Heart left ventricle (tissue), 16 donors: Measurements from ENCODE around the gene SMAGP. TPM values are rescaled to one million over a fixed set of nuclear protein-coding genes. Genes with fewer than 3 reads are reported as not detected.

ENCODE experiments used
- ATAC-seq, 4 donors: fragments of 200-7000 bp; cut with Tn5 transposase; one replicate each; pipeline ENCODE4 v1.9.1; 2020 to 2022; ENCODE audit warnings: moderate library complexity in 4 of 4, mild to moderate bottlenecking in 3 of 4, moderate number of reproducible peaks in 1 of 4
- DNase-seq, 5 donors: peaks; one replicate each; pipeline ENCODE4 v3.0.0-alpha.2; 2020
- H3K27ac ChIP-seq, 12 donors: fragments of 200-600 bp; sonication (generic) in 4 of 12; one replicate each; pipeline versions ENCODE4 v1.5.0 to v1.8.0; 2016 to 2022; ENCODE audit warnings: mild to moderate bottlenecking in 2 of 12
- H3K27me3 ChIP-seq, 9 donors: fragments of 200-600 bp; sonication (generic) in 2 of 9; one replicate each; pipeline versions ENCODE4 v1.5.1 to v1.8.0; 2016 to 2022; ENCODE audit warnings: mild to moderate bottlenecking in 3 of 9
- H3K36me3 ChIP-seq, 9 donors: fragments of 200-600 bp; sonication (generic) in 2 of 9; one replicate each; pipeline versions ENCODE4 v1.5.0 to v1.8.0; 2018 to 2022; ENCODE audit warnings: mild to moderate bottlenecking in 2 of 9
- H3K4me1 ChIP-seq, 12 donors: fragments of 200-600 bp; sonication (generic) in 4 of 12; one replicate each; pipeline versions ENCODE4 v1.5.0 to v1.8.0; 2016 to 2022; ENCODE audit warnings: mild to moderate bottlenecking in 3 of 12
- H3K4me3 ChIP-seq, 12 donors: fragments of 200-600 bp; sonication (generic) in 4 of 12; one replicate each; pipeline versions ENCODE4 v1.5.0 to v1.8.0; 2017 to 2022; ENCODE audit warnings: mild to moderate bottlenecking in 9 of 12, moderate library complexity in 4 of 12
- H3K9me3 ChIP-seq, 12 donors: fragments of 200-600 bp; sonication (generic) in 4 of 12; one replicate each; pipeline versions ENCODE4 v1.5.0 to v1.8.0; 2016 to 2022; ENCODE audit warnings: mild to moderate bottlenecking in 1 of 12
- CTCF ChIP-seq, 12 donors: fragments of 200-600 bp; sonication (generic) in 4 of 12; IDR thresholded peaks; one replicate each; pipeline versions ENCODE4 v1.5.0 to v1.8.0; 2018 to 2022; ENCODE audit warnings: antibody characterized with exemption in 12 of 12, mild to moderate bottlenecking in 5 of 12
- POLR2A ChIP-seq, 2 donors: fragments of 450-650 bp; IDR thresholded peaks; one replicate each; pipeline ENCODE4 v1.6.1; 2017; ENCODE audit warnings: antibody characterized with exemption in 2 of 2, mild to moderate bottlenecking in 2 of 2, moderate library complexity in 2 of 2
- WGBS, 4 donors: extraction: QIAGEN DNeasy Blood & Tissue Kit in 2 of 4; methylation state at CpG; one replicate each; pipeline versions ENCODE4 v1.1.5 to v1.1.7; 2013 to 2018; 5-methylcytosine and 5-hydroxymethylcytosine counted together
- intact Hi-C, 10 donors: fragments of 100-400 bp; cut with DNase I; formaldehyde crosslinking; loops; one replicate each; pipeline versions ENCODE4 v1.11.1 to v1.14.2; 2022
- polyA plus RNA-seq, 2 donors: library from polyadenylated mRNA; stranded (reverse); fragments of 200-250 nt; gene quantifications; one replicate each; pipeline ENCODE4 v1.2.3, GENCODE V29; 2013
- total RNA-seq, 9 donors: library from RNA; depleted of rRNA in 2 of 9; stranded (reverse); fragments of >200 nt in 2 of 9; fragmentation: NEBNext Ultra II Directional in 3 of 9; extraction: Animal tissue kit (Norgen Biotek cat#: 25700) in 3 of 9; gene quantifications; one replicate each; pipeline versions ENCODE4 v1.1.0 to v1.2.4, GENCODE V29; 2016 to 2023
- donor health status: ischemic (EF 13 %, LVEDD 7.1; RV severe dilation, severe dysfunction).
- donor health status: healthy with polysubstance abuse.
- donor health status: DM: no; HTN: yes; CAD: no.
- donor health status: DM: no; HTN: no; CAD: no.
- donor health status: ischemic (EF 25% LVEDD 6.9; RV normal size, moderate dysfunction).
- donor health status: ischemic (EF 25% LVEDD 5.7; RV mildly dilated, moderate dysfunction).
- donor health status: healthy.
- donor health status: DM: yes; HTN: yes; CAD: no.
- donor health status: ischemic (EF 35%, LVEDD 5.7; RV mildly dilated, moderate dysfunction).
- donor health status: nonischemic (EF 11% LVEDD 7.7; RV severe dilation, severe dysfunction).
- donor health status: DM: yes; HTN: yes; CAD: no.
- donor health status: PGD.
- donor health status: ischemic (EF 29% LVEDD 5.4; RV normal size, mild dysfunction).
- donor health status: nonischemic (EF 23%, LVEDD 6.1; RV moderate dilation, normal function).

SMAGP gene
- total and polyA plus RNA-seq, 11 donors, result 2.0 to 8.4 (median 3.7) TPM

DNA sequence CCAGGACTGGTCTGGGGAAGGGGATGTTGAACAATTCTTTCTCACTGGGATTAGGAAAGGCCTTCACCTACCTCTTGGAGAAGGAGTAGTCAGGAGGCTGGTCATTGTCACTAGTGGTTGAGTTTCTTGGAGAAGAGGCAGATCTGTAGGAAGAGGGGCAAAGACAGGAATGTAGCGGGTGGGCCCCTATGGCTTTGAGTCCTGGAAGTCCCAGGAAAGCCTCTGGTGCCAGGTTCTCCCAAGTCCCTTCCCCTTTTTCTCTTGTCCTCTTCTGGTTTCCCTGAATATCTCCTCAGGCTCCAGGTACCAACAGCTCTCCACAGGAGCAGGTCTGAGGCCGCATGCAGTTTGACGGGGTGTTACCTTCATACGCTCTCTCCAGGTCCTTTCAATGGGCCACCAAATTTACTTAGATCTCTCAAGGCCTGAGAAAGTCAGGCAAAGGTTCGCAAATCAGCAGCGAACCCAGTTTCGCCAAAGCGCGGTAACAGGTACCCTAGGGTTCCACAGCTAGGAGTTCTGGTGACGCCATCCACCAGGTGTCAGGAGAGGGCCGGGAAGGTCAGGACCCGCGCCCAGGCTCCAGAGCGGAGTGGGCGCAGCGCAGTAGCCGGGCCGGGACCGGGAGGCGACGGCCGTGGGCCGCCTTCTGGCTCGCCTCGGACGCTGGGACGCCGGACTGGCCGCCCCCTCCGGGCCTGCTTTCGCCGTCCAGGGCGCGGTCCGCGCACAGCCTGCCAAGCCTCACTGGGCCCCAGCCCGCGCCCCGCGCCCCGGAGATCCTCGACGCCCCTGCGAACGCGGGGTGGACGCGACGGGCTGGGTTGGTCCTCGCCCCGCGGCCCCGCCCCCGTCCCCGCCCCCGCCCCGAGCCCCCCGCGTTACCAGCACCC is 795 bp downstream of the SMAGP start:
- ATAC-seq, result peak; percentile 40 to 71 (median 66)
- peaks cover 0 to 9% (median 0%) of the 10 kb centered on the region in 9 donors for H3K27me3 ChIP-seq
- peaks cover 0 to 20% (median 3%) of the 10 kb centered on the region in 12 donors for H3K4me1 ChIP-seq
- TF ChIP-seq POLR2A (IDR thresholded peaks at IDR 0.05), result no peak
- TF ChIP-seq CTCF (IDR thresholded peaks at IDR 0.05), result peak in 10 of 12 donors; percentile 24 to 52 (median 37)
- no peaks in the 10 kb centered on the region for H3K9me3 ChIP-seq
- intact Hi-C loops, result loop anchor here in 7 of 10 donors (1.0 to 10.0 kb wide), 6 partner anchors 27 to 75 kb away; partner anchors contain the start of genes CELA1 (in 1 of the 7) and POU6F1 (in 1 of the 7)
- peak overlapping the region; percentile 6 to 87 (median 80) for H3K27ac ChIP-seq
- peak; percentile 34 to 72 (median 44) for DNase-seq
- H3K4me3 ChIP-seq, result peak overlapping the region; percentile 55 to 86 (median 72)
- WGBS, 4 donors, result 9 to 38% (median 10%) methylated on average over 17 to 59 of the region's 59 CpGs
- H3K36me3 ChIP-seq, result no peaks in the 10 kb centered on the region

GRCh38 chr12:51265024-51265423 is 5.2 kb downstream of the SMAGP start:
- TF ChIP-seq CTCF (IDR thresholded peaks at IDR 0.05) (no peak), POLR2A (IDR thresholded peaks at IDR 0.05) (no peak)
- ATAC-seq, result no peak
- intact Hi-C loops, result loop anchor here in 2 of 10 donors (5.0 kb wide), 1 partner anchor 77 kb away; no protein-coding TSS in a partner anchor

DNA sequence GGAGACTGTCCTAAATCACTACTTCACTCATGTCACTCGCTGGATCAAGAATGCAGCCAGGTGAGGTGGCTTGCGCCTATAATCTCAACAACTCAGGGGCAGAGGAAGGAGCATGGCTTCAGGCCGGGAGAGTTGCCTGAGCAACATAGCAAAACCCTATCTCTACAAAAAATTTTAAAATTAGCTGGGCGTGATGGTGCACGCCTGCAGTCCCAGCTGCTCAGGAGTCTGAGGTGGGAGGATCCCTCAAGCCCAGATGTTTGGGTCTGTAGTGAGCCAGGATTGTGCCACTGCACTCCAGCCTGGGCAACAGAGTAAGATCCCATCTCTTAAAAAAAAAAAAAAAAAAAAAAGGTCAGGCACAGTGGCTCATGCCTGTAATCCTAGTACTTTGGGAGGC is 5.9 kb downstream of the SMAGP start:
- H3K4me3 ChIP-seq, result no peak overlapping the region
- H3K9me3 ChIP-seq, result no peaks in the 10 kb centered on the region
- no peak for DNase-seq
- H3K36me3 ChIP-seq, result no peaks in the 10 kb centered on the region
- H3K4me1 ChIP-seq, result peaks cover 0 to 5% (median 0%) of the 10 kb centered on the region in 12 donors
- H3K27ac ChIP-seq, result no peak overlapping the region
- no peak for ATAC-seq
- intact Hi-C loops, result no loop called here
- no peak for TF ChIP-seq POLR2A (IDR thresholded peaks at IDR 0.05)
- TF ChIP-seq CTCF (IDR thresholded peaks at IDR 0.05), result no peak
- 94 to 96% (median 95%) methylated on average over 5 of the region's 5 CpGs for WGBS, 4 donors
- no peaks in the 10 kb centered on the region for H3K27me3 ChIP-seq

More at GRCh38 chr12:51265024-51265423, 5.2 kb downstream of the SMAGP start:
- Histone ChIP-seq H3K36me3 (no peaks in the 10 kb centered on the region), H3K27ac (no peak overlapping the region), H3K9me3 (no peaks in the 10 kb centered on the region), H3K4me3 (no peak overlapping the region), H3K27me3 (no peaks in the 10 kb centered on the region), H3K4me1 (peaks cover 0 to 8% (median 0%) of the 10 kb centered on the region in 12 donors)
- DNase-seq, result no peak

DNA sequence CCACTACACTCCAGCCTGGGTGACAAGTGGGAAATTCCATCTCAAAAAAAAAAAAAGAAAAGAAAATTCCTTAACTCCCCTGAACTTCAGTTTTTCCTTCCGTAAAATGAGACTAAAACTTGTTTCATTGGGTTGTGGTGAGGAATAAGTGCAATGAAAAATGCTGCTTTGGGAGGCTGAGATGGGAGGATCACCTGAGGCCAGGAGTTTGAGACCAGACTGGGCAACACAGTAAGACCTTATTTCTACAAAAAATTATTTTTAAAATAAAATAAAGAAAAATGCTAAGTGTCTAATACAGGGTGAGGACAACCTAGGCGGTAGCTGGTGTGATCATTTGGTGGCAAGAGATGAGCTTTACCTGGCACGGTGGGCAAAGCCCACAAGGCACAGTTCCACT is 6.9 kb downstream of the SMAGP start:
- WGBS, 4 donors, result 95 to 100% (median 97%) methylated on average over 3 of the region's 3 CpGs
- H3K4me3 ChIP-seq, result no peak overlapping the region
- intact Hi-C loops, result no loop called here
- no peak overlapping the region for H3K27ac ChIP-seq
- no peaks in the 10 kb centered on the region for H3K9me3 ChIP-seq
- TF ChIP-seq CTCF (IDR thresholded peaks at IDR 0.05), result no peak
- no peak for TF ChIP-seq POLR2A (IDR thresholded peaks at IDR 0.05)
- no peaks in the 10 kb centered on the region for H3K4me1 ChIP-seq
- DNase-seq (no peak), ATAC-seq (no peak)
- H3K27me3 ChIP-seq, result no peaks in the 10 kb centered on the region
- no peaks in the 10 kb centered on the region for H3K36me3 ChIP-seq
